ENCODE results near the gene ACOT7.

ACOT7 gene

DNA sequence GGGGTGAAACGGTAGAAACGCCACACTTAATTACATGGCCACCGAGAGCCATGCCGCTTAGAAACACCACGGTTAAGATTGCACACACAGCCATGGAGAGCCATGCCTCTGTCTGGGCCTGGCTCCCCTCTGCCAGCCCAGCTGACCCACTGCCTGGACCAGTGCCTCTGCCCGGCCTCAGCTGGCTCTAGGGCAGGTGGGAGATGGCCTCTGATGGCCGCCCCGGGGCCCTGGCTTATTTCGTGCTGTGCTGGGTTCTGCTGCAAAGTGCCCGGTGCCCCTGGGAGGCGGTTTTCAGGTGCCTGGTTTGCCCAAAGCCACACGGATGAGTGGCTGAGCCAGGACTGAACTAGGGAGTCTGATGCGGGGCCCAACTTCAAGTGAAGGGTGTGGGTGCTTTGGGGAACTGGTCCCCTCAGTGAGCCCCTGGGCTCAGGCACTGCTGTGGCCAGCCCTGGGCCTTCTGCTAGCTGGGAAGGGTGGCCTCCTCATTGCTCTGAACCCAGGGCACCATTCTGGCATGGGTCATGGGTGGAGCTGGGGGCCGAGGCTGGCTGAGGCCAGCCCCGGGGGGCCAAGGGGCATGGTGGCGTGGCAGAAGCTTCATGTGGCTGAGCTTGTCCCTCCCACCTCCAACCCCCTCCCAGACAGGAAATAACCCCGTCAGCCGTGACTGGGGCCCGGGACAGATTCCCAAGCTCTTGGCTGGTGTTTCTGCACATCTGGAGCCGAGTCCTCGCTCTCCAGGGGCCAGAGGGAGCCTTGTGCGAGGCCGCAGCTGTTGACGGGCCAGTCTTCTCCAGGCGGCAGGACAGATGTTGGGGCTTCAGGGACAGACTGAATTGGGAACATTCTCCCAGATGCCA, 130.8 kb downstream of the ACOT7 start:
- no peak for DNase-seq

- DNase-seq = no peak
These were observed 132.0 kb downstream of the ACOT7 start for GRCh38 chr1:6261615-6261995.

GRCh38 chr1:6260961-6261614, 132.5 kb downstream of the ACOT7 start, which contains the start of gene GPR153:
Gene GPR153 (minus strand): TSS chr1:6261098. CDS start chr1:6254905, 6,193 bp downstream.
- DNase-seq = peak; percentile 57

- DNase-seq = no peak
These were observed 133.1 kb downstream of the ACOT7 start for GRCh38 chr1:6260433-6260934.

- peak; percentile 85 for DNase-seq
These were observed 133.8 kb downstream of the ACOT7 start for GRCh38 chr1:6259491-6260362.

- peak; percentile 33 for DNase-seq
These were observed 134.9 kb downstream of the ACOT7 start for GRCh38 chr1:6258675-6259074.

- DNase-seq = no peak
These were observed 136.0 kb downstream of the ACOT7 start for GRCh38 chr1:6257541-6258069.

DNA sequence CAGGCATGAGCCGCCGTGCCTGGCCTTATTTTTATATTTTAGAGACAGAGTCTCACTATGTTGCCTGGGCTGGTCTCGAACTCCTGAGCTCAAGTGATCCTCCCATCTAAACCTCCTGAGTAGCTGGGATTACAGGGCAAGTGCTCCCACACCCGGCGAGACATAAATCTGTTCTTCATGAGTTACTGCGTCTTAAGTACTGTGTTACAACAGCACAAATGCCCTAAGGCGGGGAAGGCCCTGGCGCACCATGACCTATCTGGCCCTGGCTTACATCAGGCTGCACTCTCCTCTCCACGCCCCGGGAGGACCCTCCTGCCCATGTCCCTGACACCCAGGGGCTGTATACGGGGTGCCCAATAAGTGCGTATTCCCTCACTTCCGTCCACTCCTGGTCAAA, 136.9 kb downstream of the ACOT7 start:
- no peak for DNase-seq

DNA sequence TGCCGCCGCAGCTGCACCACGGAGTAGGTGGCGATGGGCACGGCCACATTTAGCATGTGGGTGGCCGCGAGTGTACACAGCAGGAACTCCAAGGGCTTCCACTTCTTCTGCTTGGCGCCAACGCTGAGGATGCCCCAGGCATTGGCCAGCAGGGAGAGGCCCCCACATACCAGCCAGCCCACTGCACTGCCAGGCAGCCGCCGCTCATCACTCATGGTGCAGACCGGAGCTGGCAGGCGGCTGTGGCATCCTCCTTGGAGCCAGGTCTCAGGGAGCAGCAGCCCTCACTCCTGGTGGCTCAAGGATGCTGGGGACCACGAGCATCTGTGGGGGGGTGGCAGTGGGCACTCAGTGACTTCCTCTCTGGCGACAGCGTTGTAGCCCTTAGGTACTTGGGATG, 138.9 kb downstream of the ACOT7 start:
- DNase-seq = no peak

DNA sequence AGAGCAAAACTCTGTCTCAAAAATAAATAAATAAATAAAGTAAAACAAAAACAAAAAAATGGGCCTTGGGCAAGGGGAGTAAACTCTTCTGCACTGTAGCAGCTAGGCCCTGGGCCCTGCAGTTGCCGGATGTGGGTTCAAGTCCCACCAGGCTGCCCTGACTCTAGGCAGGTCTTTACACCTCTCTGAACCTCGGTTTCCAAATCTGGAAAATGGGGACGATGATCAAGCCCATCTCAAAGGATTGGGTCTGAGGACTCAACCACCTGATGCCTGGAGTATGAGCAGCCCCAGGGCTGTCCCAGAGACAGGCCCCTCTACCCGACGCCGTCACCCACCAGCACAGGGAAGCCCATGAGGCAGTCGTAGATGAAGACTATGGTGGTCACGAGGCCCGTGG, 140.2 kb downstream of the ACOT7 start:
- DNase-seq = no peak

DNA sequence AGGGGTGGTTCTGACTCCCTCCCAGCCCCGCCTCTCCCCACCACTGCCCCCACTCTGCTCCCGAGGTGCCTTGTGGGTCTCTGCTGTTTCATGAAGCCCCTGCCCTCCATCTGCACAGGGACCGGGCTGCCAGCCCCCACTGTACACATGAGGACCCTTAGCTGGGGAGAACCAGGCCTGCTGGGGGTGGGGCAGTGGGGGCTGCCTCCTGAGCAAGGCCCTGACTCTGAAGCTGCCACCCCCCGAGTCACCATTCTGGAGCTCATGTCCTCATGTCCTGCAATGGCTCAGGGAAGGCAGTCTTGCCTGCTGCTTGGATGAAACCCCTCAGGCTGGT, 141.2 kb downstream of the ACOT7 start:
- DNase-seq = no peak

DNA sequence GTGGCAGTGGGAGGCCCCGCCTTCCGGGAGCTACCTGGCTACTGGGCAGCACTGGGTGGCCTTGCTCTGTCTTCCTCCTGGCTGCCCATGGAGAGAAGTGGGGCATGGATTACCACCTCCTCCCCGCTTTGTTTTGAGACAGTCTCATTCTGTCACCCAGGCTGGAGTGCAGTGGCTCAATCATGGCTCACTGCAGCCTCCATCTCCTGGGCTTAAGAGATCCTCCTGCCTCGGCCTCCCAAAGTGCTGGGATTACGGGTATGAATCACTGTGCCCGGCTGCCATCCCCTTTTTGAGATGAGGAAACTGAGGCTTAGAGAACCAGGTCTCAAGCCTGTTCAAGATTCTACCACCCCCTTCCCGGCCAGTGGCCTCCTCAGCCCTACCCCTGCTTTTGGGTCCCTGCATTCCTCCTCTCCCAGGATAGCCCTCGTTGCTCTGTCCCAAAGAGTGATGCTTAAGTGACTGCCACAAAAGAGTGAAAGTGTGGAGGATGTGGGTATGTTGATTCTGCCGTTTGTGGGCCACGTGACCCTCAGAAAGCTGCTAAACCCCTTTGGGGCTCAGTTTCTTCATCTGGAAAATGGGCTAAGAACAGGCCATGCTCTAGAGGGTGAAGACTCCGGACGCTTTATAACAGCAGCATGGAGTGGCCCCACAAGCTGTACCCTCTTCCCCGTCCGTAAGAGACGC, 141.7 kb downstream of the ACOT7 start:
- no peak for DNase-seq

DNA sequence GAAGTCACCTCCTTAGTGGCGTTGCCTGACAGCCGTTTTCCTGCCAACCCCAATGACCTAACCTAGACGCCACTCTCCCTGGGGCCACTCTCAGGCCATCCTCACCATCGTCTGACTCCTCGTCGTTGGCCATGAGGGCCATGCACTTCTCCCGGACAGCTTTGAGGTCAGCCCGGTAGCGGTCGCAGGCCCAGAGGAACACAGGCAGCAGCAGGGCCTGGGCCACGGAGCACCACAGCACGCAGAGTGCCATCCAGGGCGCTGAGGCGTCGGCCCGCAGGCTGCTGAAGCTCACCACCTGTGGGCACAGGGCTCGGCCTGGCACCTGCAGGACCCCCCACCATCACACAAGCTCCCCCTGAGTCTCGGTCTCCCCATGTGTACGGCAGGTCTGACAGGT, 142.3 kb downstream of the ACOT7 start:
- DNase-seq = no peak

GRCh38 chr1:6249739-6250689, 143.6 kb downstream of the ACOT7 start:
- DNase-seq = no peak

DNA sequence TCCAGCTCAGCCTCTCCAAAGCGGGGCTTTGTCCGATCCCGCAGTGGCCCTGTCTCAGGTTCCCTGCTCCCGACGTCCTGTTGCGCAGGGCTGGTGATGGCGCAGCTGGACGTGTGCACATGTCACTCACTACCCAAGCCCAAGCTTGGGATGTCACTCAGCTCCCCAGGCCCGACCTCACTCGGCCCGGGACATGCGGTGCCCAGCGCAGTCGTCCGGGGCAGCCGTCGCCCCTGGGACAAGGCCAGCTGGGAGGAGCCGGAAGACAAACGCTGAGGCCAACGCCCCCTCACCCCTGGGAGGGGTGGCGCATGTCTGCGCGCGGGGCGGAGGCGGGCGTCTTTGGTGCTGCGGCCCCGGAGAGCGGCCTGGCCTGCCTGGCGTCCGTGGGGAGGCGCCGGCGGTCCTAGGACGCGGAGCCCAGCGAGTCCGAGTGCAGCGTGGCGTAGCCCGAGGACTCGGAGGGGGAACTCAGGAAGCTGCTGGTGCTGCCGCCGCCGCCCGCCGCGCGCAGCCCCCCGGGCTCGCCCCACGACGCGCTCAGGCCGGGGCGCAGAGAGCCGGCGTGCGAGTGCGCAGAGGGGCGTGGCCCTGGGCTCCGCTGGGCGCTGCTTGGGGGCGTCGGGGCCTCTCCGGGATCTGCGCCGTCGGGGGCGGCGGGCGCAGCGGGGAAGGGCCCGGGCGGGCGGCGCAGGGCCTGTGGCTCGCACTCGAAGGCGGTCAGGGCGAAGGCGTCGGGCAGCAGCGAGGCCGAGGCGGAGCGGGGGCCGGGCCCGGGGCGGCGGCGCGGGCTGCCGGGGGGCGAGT, 144.4 kb downstream of the ACOT7 start:
- peak; percentile 42 for DNase-seq

DNA sequence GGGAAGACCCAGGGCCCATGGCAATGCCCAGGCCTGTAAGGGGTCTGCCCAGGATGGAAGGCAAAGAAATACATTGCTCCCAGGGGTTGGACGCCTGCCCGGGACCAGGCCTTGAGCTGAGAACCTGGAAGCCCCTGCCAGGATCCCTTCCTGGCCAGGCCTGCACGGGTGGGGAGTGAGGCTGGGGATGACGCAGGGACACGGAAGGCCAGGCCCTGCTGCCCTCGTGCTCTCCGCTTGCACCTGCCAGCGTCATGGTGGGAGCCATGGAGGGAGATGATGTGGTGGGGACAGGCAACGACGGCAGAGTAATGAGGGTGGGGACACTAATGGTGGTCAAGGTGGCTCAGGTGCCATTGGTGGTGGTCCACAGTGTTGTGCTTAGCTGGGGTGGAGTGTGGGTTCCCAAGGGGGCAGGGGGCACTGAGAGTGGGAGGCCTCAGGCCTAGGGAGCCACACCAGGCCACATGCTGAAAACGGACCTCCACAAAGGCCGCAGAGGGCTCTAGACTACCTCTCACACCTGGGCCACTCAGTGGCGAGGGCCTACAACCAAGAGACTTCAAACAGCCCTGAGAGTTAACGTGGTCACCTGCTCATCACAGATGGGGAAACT, 145.3 kb downstream of the ACOT7 start:
- no peak for DNase-seq

GRCh38 chr1:6247651-6248050, 145.9 kb downstream of the ACOT7 start:
- no peak for DNase-seq

GRCh38 chr1:6246497-6247467, 146.8 kb downstream of the ACOT7 start:
- peak; percentile 69 for DNase-seq

All from inflammatory macrophage treated with lipopolysaccharide for 4 hours (primary cell).